HepG2 (cell line): ENCODE data around the gene SRSF12. TPM values are rescaled to one million over a fixed set of nuclear protein-coding genes. Genes with fewer than 3 reads are reported as not detected.

Source experiments
- ASH2L ChIP-seq: fragments of 300-600, 200-600 bp; sonication (generic); IDR thresholded peaks from 2 replicates; pipeline ENCODE4 v1.7.0; 2017; ENCODE audit warnings: low read depth, mild to moderate bottlenecking, moderate library complexity, mixed read lengths, low read length; ENCODE audit not compliant: insufficient read length
- ATF1 ChIP-seq: IDR thresholded peaks from 2 replicates; pipeline ENCODE4 v1.6.1; 2016; ENCODE audit warnings: mild to moderate bottlenecking, control low read depth
- CEBPG ChIP-seq: IDR thresholded peaks from 2 replicates; pipeline ENCODE4 v1.6.1; 2016
- FOXP1 ChIP-seq, 2 experiments: fragments of 450-650 bp in 1 of 2; IDR thresholded peaks; 2 replicates each; pipeline ENCODE4 v1.6.1; 2017 to 2018; ENCODE audit warnings: antibody characterized with exemption in 1 of 2
- HDAC2 ChIP-seq: sonication (generic); formaldehyde crosslinking; IDR thresholded peaks from 2 replicates; pipeline ENCODE4 v1.4.0; 2020; ENCODE audit warnings: missing genetic modification reagents
- KAT8 ChIP-seq: IDR thresholded peaks from 2 replicates; pipeline ENCODE4 v1.6.1; 2016; ENCODE audit warnings: missing genetic modification reagents, missing compliant biosample characterization
- MIXL1 ChIP-seq: IDR thresholded peaks from 2 replicates; pipeline ENCODE4 v1.6.1; 2016
- NCOR1 ChIP-seq: fragments of 200-600 bp; sonication (generic); IDR thresholded peaks from 2 replicates; pipeline ENCODE4 v1.7.0; 2017; ENCODE audit warnings: antibody characterized with exemption, low read length, borderline replicate concordance
- REL ChIP-seq: sonication (generic); formaldehyde crosslinking; conservative IDR thresholded peaks from 2 replicates; pipeline ENCODE4 v1.8.0; 2022; ENCODE audit warnings: mild to moderate bottlenecking, missing genetic modification reagents, moderate library complexity
- SAP130 ChIP-seq: IDR thresholded peaks from 2 replicates; pipeline ENCODE4 v1.6.1; 2016; ENCODE audit warnings: low read depth
- SIX1 ChIP-seq: sonication (generic); formaldehyde crosslinking; IDR thresholded peaks from 2 replicates; pipeline ENCODE4 v1.4.0; 2020; ENCODE audit warnings: missing genetic modification reagents, borderline replicate concordance
- SKI ChIP-seq: fragments of 450-650 bp; IDR thresholded peaks from one replicate; pipeline ENCODE4 v1.6.1; 2018; ENCODE audit warnings: mild to moderate bottlenecking; ENCODE audit not compliant: partially characterized antibody
- SMAD3 ChIP-seq: sonication (generic); formaldehyde crosslinking; IDR thresholded peaks from 2 replicates; pipeline ENCODE4 v1.4.0; 2020; ENCODE audit warnings: missing genetic modification reagents
- SOX6 ChIP-seq, 2 experiments: fragments of 450-650 bp in 1 of 2; sonication (generic) in 1 of 2; formaldehyde crosslinking in 1 of 2; IDR thresholded peaks; 2 replicates each; pipeline versions ENCODE4 v1.4.0 to v1.6.1; 2017 to 2020; ENCODE audit warnings: antibody characterized with exemption in 1 of 2, mild to moderate bottlenecking in 1 of 2, missing genetic modification reagents in 1 of 2
- ZEB1 ChIP-seq: IDR thresholded peaks from 2 replicates; pipeline ENCODE4 v1.6.1; 2012; ENCODE audit warnings: mild to moderate bottlenecking, low read depth, inconsistent platforms; ENCODE audit not compliant: insufficient replicate concordance
- ZFP36L2 ChIP-seq: sonication (generic); formaldehyde crosslinking; IDR thresholded peaks from 2 replicates; pipeline ENCODE4 v1.4.0; 2020; ENCODE audit warnings: missing genetic modification reagents
- ZNF766 ChIP-seq: sonication (generic); formaldehyde crosslinking; IDR thresholded peaks from 2 replicates; pipeline ENCODE4 v1.5.0; 2020; ENCODE audit warnings: missing genetic modification reagents, borderline replicate concordance
- ZSCAN29 ChIP-seq: sonication (generic); formaldehyde crosslinking; conservative IDR thresholded peaks from 2 replicates; pipeline ENCODE4 v1.4.0; 2020; ENCODE audit warnings: mild to moderate bottlenecking, missing genetic modification reagents
- polyA plus RNA-seq, 8 experiments: library from polyadenylated mRNA; depleted of rRNA in 3 of 8; stranded (reverse) in 7 of 8; unstranded in 1 of 8; fragments of >200 nt; fragmentation: Illumina TruSeq in 4 of 8; extraction: Trizol in 4 of 8; gene quantifications; 2 replicates each; pipeline versions ENCODE4 v1.2.1 to v1.2.3, GENCODE V29; 2011 to 2016; ENCODE audit warnings: low read depth in 4 of 8, missing spikeins in 1 of 8, mixed read lengths in 1 of 8; ENCODE audit not compliant: insufficient read depth in 1 of 8
- total RNA-seq, 5 experiments: library from RNA; depleted of rRNA; stranded (reverse); fragments of >200 nt; fragmentation: Illumina TruSeq; extraction: Trizol; gene quantifications; 2 replicates each; pipeline ENCODE4 v1.2.3, GENCODE V29; 2016; ENCODE audit warnings: low read depth in 1 of 5
- TF ChIP-seq, protein P1 (sequence below): sonication (generic); formaldehyde crosslinking; conservative IDR thresholded peaks from 2 replicates; pipeline ENCODE4 v1.8.1; 2023; ENCODE audit warnings: missing genetic modification reagents
- TF ChIP-seq, protein P2 (sequence below): IDR thresholded peaks from 2 replicates; pipeline ENCODE4 v1.6.1; 2016; ENCODE audit warnings: mild to moderate bottlenecking
- TF ChIP-seq, protein P3 (sequence below): sonication (generic); formaldehyde crosslinking; IDR thresholded peaks from 2 replicates; pipeline ENCODE4 v1.5.1; 2020; ENCODE audit warnings: missing genetic modification reagents, mild to moderate bottlenecking, borderline replicate concordance
- TF ChIP-seq, protein P4 (sequence below): sonication (generic); formaldehyde crosslinking; IDR thresholded peaks from 2 replicates; pipeline ENCODE4 v1.4.0; 2020; ENCODE audit warnings: missing genetic modification reagents
- TF ChIP-seq, protein P5 (sequence below): sonication (generic); formaldehyde crosslinking; IDR thresholded peaks from 2 replicates; pipeline ENCODE4 v1.5.0; 2020; ENCODE audit warnings: mild to moderate bottlenecking, missing genetic modification reagents, borderline replicate concordance

SRSF12 gene
- total and polyA plus RNA-seq, 2 of the 13 experiments (the other 11 are each of a cell fraction or from before 2014, with no cell fraction given) = 1.7 to 1.9 TPM

DNA sequence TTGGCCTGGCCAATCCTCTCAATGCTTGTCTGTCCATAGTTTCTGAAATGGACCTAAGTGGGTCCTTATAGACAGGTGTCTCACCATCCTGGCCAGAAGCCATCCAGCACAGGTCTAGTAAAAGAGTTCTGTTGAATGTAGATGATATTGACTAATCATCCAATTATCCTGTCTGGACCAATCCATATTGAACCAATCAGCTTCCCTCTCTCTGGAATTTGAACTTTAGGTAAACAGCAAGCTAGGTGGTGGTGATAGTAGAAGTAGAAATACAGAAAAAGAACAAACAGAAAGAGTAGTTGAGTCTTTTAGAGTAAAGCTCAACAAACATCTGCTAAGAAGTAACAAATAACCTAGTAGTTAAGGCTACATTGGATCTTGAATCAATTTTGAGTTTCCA is 46.8 kb downstream of the SRSF12 start (continued):
- TF ChIP-seq, protein P1, sequence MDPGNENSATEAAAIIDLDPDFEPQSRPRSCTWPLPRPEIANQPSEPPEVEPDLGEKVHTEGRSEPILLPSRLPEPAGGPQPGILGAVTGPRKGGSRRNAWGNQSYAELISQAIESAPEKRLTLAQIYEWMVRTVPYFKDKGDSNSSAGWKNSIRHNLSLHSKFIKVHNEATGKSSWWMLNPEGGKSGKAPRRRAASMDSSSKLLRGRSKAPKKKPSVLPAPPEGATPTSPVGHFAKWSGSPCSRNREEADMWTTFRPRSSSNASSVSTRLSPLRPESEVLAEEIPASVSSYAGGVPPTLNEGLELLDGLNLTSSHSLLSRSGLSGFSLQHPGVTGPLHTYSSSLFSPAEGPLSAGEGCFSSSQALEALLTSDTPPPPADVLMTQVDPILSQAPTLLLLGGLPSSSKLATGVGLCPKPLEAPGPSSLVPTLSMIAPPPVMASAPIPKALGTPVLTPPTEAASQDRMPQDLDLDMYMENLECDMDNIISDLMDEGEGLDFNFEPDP (CRISPR knock-in tag) = no peak
- TF ChIP-seq ZSCAN29 (CRISPR knock-in tag) (0 out of 2 replicates have a peak, but pooled peaks have one; percentile 47), ZEB1 (peak; percentile 82), MIXL1 (peak; percentile 89), CEBPG (CRISPR knock-in tag) (peak; percentile 32; the same call in 1 of the 2 replicates), SIX1 (CRISPR knock-in tag) (peak; percentile 38; the same call in 1 of the 2 replicates), SKI (peak; percentile 58), NCOR1 (peak; percentile 72; the same call in 1 of the 2 replicates), KAT8 (CRISPR knock-in tag) (0 out of 2 replicates have a peak, but pooled peaks have one; percentile 36), ZFP36L2 (CRISPR knock-in tag) (no peak), REL (CRISPR knock-in tag) (no peak), HDAC2 (peak; percentile 48; the same call in 1 of the 2 replicates), ASH2L (no peak), ATF1 (CRISPR knock-in tag) (0 out of 2 replicates have a peak, but pooled peaks have one; percentile 27), SAP130 (CRISPR knock-in tag) (peak; percentile 41), SOX6 (IDR thresholded peaks at IDR 0.05) (no peak), SOX6 (CRISPR knock-in tag; IDR thresholded peaks at IDR 0.05) (peak; percentile 63), ZNF766 (CRISPR knock-in tag) (no peak), FOXP1 (IDR thresholded peaks at IDR 0.05) (no peak), FOXP1 (CRISPR knock-in tag; IDR thresholded peaks at IDR 0.05) (0 out of 2 replicates have a peak, but pooled peaks have one; percentile 35), SMAD3 (CRISPR knock-in tag) (0 out of 2 replicates have a peak, but pooled peaks have one; percentile 21)
- TF ChIP-seq, protein P2, sequence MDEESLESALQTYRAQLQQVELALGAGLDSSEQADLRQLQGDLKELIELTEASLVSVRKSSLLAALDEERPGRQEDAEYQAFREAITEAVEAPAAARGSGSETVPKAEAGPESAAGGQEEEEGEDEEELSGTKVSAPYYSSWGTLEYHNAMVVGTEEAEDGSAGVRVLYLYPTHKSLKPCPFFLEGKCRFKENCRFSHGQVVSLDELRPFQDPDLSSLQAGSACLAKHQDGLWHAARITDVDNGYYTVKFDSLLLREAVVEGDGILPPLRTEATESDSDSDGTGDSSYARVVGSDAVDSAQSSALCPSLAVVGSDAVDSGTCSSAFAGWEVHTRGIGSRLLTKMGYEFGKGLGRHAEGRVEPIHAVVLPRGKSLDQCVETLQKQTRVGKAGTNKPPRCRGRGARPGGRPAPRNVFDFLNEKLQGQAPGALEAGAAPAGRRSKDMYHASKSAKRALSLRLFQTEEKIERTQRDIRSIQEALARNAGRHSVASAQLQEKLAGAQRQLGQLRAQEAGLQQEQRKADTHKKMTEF = 0 out of 2 replicates have a peak, but pooled peaks have one; percentile 44
- TF ChIP-seq, protein P3, sequence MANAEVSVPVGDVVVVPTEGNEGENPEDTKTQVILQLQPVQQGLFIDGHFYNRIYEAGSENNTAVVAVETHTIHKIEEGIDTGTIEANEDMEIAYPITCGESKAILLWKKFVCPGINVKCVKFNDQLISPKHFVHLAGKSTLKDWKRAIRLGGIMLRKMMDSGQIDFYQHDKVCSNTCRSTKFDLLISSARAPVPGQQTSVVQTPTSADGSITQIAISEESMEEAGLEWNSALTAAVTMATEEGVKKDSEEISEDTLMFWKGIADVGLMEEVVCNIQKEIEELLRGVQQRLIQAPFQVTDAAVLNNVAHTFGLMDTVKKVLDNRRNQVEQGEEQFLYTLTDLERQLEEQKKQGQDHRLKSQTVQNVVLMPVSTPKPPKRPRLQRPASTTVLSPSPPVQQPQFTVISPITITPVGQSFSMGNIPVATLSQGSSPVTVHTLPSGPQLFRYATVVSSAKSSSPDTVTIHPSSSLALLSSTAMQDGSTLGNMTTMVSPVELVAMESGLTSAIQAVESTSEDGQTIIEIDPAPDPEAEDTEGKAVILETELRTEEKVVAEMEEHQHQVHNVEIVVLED (CRISPR knock-in tag) = no peak
- TF ChIP-seq, protein P4, sequence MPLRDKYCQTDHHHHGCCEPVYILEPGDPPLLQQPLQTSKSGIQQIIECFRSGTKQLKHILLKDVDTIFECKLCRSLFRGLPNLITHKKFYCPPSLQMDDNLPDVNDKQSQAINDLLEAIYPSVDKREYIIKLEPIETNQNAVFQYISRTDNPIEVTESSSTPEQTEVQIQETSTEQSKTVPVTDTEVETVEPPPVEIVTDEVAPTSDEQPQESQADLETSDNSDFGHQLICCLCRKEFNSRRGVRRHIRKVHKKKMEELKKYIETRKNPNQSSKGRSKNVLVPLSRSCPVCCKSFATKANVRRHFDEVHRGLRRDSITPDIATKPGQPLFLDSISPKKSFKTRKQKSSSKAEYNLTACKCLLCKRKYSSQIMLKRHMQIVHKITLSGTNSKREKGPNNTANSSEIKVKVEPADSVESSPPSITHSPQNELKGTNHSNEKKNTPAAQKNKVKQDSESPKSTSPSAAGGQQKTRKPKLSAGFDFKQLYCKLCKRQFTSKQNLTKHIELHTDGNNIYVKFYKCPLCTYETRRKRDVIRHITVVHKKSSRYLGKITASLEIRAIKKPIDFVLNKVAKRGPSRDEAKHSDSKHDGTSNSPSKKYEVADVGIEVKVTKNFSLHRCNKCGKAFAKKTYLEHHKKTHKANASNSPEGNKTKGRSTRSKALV = no peak
- TF ChIP-seq, protein P5, sequence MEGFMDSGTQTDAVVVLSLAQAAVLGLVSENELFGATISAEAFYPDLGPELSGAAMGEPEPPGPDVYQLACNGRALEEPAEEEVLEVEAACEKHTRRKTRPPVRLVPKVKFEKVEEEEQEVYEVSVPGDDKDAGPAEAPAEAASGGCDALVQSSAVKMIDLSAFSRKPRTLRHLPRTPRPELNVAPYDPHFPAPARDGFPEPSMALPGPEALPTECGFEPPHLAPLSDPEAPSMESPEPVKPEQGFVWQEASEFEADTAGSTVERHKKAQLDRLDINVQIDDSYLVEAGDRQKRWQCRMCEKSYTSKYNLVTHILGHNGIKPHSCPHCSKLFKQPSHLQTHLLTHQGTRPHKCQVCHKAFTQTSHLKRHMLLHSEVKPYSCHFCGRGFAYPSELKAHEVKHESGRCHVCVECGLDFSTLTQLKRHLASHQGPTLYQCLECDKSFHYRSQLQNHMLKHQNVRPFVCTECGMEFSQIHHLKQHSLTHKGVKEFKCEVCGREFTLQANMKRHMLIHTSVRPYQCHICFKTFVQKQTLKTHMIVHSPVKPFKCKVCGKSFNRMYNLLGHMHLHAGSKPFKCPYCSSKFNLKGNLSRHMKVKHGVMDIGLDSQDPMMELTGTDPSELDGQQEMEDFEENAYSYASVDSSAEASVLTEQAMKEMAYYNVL (CRISPR knock-in tag) = 0 out of 2 replicates have a peak, but pooled peaks have one; percentile 34
